GM21447 (cell line): ENCODE measurements around the gene CCDC77.

ENCODE experiments used
- ATAC-seq: cut with Tn5 transposase; IDR thresholded peaks from one replicate; pipeline ENCODE4 v1.9.1; 2021; ENCODE audit not compliant: unreplicated experiment

The CCDC77 gene

DNA sequence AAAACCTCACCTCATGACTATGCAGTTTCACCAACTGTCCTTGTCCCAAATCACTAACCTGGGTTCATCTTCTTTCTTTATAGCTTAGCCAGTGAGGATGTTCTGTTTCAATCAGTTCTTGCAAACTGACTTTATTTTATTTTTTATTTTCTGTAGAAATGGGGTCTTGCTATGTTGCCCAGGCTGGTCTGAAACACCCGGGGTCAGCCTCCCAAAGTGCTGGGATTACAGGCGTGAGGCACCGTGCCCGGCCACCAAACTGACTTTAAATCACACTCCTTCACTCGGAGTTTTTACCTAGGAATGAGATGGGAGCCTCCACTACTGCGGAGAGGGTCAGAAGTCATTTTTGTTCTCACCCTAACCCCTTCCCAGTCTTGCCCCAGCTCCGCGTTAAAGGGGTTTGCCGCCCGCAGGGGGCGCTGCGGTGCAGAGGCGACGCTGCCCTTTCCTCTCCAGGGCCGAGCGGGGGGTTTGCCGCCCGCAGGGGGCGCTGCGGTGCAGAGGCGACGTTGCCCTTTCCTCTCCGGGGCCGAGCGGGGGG lies 51.3 kb downstream of the CCDC77 start:
- no peak for ATAC-seq

GRCh38 chr12:454833-455232 lies 53.4 kb downstream of the CCDC77 start:
- ATAC-seq, result no peak

GRCh38 chr12:455821-456220 lies 54.4 kb downstream of the CCDC77 start:
- ATAC-seq, result no peak

- no peak for ATAC-seq
Observed at GRCh38 chr12:457676-458075, 56.2 kb downstream of the CCDC77 start.

GRCh38 chr12:459050-459429 lies 57.6 kb downstream of the CCDC77 start:
- no peak for ATAC-seq

- ATAC-seq, result no peak
Observed at GRCh38 chr12:459430-460258, 58.2 kb downstream of the CCDC77 start, which contains the start of gene B4GALNT3. Gene B4GALNT3 (plus strand): TSS chr12:459939. CDS start chr12:460377, 438 bp downstream.

GRCh38 chr12:460261-461230 lies 59.1 kb downstream of the CCDC77 start:
- no peak for ATAC-seq

DNA sequence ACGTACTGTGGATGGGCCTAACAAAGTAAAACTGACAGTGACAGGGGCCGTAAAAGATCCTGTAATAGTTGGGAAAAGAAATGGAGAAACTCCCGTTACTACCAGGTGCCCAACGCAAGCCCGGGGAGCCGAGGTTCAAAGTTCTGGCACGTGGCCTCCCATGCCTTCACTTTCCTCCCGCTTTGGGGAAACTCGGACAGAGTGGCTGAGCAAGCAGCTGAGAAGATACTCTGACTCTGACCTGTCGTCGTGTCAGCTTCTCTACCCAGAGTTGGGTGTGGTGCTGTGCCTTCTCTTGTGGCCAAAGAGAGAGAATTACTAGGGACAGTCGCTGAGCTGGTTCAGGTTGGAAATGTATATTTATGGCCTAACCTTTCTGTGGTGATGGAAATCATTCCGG lies 60.0 kb downstream of the CCDC77 start:
- ATAC-seq, result no peak

GRCh38 chr12:462936-463705 lies 61.7 kb downstream of the CCDC77 start:
- no peak for ATAC-seq

GRCh38 chr12:464484-465267 lies 63.2 kb downstream of the CCDC77 start:
- no peak for ATAC-seq

- ATAC-seq, result no peak
Observed at GRCh38 chr12:466039-466438, 64.6 kb downstream of the CCDC77 start.

DNA sequence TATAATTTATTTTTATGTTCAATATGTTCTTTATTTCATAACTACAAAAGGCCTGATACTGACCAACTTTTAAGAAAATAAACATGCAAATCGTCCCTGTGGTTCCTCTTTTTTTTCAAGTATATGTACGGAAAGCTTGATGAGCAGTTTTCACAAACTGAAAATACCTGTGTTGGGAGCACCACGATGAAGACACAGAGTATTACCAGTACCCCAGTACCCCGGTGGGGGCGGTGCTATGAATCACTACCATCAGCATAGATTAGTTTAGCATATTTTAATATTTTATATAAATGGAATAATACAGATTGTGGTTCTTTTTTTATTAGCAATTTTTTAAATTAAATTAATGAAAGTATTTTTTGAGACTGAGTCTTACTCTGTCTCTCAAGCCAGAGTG lies 65.3 kb downstream of the CCDC77 start:
- no peak for ATAC-seq

DNA sequence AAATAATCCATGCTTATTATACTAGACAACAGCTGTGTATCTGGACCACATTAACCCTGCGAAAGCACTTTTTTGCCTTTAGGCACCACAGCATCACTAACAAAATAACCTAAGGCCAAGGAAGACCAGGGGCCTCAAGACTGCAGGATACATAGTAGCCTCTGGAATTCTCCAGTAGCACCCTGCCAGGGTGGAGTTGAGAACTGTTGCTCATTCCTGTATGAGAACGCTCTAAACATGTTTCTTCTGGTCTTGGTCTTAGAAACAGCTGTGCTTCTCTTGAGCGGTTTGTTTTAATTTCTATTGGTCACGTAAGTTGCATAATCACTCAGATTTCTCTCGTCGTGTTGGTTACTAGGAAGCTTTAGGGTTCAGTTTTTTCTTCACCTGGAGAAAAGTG lies 66.1 kb downstream of the CCDC77 start:
- no peak for ATAC-seq

DNA sequence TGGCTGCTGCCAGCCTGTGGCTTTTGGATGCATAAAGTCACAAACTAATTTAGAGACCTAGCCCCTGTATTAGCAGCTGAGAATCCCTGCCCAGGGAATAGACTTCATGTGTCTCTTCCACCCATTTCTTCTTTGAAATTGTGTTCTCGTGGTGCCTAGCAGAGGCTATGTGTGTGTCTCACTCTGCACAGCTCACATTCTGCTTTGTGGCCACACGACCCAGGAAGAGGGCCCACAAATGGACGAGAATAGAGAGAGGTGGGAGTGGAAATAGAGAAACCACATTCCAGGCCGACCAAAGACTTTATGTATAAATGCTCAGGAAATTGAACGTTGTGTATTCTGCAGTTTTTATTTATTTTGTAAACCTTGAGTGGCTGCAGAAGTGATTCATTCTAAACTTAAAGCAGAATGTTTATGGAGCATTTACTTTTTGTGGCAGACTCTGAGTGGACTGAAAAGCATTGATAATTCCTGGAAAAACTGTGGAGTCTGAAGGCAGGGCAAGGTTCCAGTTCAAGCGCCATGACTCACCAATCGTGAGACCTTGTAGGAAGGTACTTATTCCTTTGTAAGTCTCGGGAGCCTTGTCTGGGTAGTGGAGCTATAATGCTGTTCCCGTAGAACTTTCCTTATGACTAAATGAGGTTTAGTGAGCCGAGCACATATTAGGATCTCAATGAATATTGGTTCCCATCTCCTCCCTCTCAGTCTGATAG lies 67.4 kb downstream of the CCDC77 start:
- no peak for ATAC-seq

DNA sequence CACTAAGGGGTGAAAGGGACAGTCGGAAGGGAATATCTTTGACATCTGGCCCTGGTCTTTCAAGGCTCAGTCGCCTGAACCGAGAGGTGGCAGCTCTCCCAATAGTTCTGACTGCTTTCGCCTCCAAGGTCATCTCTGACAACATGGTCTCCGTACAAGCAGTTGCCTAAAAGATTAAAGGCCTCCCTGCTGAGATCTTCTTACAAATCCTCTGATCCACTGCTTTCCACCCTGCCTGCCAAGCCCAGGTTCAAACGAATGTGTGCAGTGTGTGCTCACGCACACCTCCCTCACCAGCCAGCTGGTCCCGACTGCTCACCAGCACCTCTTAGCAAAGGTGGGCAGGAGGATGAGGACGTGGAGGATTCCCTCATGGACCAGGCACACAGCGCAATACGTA lies 68.7 kb downstream of the CCDC77 start:
- no peak for ATAC-seq

GRCh38 chr12:473198-473597 lies 71.8 kb downstream of the CCDC77 start:
- no peak for ATAC-seq

DNA sequence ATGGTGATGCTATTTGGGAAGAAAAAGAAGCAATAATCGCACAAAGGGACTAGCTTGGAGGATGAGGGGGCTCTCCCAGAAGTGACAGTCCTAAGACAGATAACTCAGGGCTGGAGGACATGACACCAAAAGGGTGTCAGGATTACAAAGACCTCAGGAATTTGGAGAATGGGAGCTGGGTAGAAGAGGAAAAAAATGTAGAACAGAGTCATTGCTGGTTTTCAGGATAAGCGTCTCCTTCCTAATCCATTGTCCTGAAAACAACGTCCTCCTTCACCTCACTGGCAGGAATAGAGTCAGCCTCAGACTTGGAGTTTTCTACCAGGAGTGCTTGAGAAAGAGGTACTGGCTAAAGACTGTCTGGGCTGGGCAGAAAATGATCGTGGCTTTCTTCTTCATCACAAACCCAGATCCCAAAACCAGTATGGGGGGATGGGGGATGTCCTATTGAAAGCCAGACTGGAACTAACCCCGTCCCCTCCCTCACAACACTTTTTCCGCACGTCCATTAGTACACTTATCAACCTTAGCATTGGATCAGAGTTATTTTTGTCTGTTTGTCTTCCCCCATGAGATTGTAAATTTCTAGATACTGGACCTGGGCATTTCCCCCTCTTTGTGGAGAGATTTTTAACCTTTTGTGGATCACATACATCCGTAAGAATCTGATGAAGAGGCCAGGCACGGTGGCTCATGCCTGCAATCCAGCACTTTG lies 72.6 kb downstream of the CCDC77 start:
- ATAC-seq, result no peak

DNA sequence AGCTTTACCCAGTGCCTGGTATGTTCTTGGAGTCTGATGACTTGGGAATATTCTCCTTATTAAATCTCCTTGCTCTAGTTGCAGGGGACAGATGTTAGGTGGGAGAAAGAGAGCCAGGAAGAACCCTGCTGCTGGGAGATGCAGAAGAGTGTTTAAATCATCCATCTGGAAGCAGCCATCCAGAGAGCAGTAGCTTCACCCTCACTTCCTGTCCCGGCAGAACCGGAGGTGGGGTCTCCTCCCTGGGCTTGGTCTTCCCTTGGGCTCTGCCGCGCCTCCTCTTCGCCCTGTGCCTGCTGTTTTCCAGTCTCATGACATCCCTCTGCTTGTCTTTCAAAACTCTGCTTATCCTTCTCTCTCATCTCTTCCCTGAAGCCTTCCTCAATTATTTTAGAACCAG lies 73.8 kb downstream of the CCDC77 start:
- ATAC-seq, result no peak

DNA sequence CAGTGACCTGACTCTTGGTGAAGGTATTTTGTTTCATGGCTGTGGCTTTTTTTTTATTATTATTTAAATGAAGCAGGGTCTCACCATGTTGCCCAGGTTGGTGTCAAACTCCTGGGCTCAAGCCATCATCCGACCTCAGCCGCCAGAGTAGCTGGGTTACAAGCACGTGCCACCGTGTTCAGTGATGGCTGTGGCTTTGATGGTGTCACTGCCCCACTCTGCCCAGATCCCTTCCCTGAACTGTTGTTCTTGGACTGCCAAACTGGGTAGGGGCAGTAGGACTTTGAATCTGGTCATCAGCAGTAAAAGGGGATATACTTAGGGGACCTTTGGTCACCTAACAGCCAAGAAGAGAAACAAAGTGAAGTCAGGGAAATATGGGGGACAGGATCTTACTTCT lies 77.7 kb downstream of the CCDC77 start:
- ATAC-seq, result no peak
